Endothelial cell of umbilical vein (primary cell): ENCODE results near the gene ZNF101.

ENCODE experiments used
- EZH2 ChIP-seq: IDR thresholded peaks from 2 replicates; pipeline ENCODE4 v1.6.1; 2012; ENCODE audit warnings: borderline replicate concordance, low read depth, mild to moderate bottlenecking, moderate library complexity, low read length, inconsistent platforms; ENCODE audit not compliant: severe bottlenecking
- FOS ChIP-seq: IDR thresholded peaks from 2 replicates; pipeline ENCODE4 v1.6.1; 2011; ENCODE audit warnings: mild to moderate bottlenecking, low read length, moderate library complexity, borderline replicate concordance; ENCODE audit not compliant: insufficient read depth
- MAX ChIP-seq: IDR thresholded peaks from 2 replicates; pipeline ENCODE4 v1.6.1; 2011; ENCODE audit not compliant: insufficient read depth, insufficient read length
- MYC ChIP-seq: IDR thresholded peaks from one replicate; pipeline ENCODE4 v1.6.1; 2011; ENCODE audit warnings: mild to moderate bottlenecking, low read depth, low read length
- POLR2A ChIP-seq: IDR thresholded peaks from 2 replicates; pipeline ENCODE4 v1.6.1; 2012; ENCODE audit warnings: low read depth, mild to moderate bottlenecking, control low read depth, low read length
- POLR2AphosphoS5 ChIP-seq: IDR thresholded peaks from 2 replicates; pipeline ENCODE4 v1.6.1; 2012; ENCODE audit warnings: low read depth, mild to moderate bottlenecking, control low read depth, low read length, moderate library complexity; ENCODE audit not compliant: insufficient read depth
- TF ChIP-seq, protein P1 (sequence below), 2 donors: IDR thresholded peaks; 1 replicate in 1 of 2; 2 replicates in 1 of 2; pipeline ENCODE4 v1.5.1; 2011; ENCODE audit warnings: low read length in 2 of 2, mild to moderate bottlenecking in 2 of 2, moderate library complexity in 2 of 2, control low read depth in 1 of 2, inconsistent platforms in 1 of 2, low read depth in 1 of 2; ENCODE audit not compliant: insufficient read depth in 1 of 2; ENCODE audit errors: extremely low read depth in 1 of 2

DNA sequence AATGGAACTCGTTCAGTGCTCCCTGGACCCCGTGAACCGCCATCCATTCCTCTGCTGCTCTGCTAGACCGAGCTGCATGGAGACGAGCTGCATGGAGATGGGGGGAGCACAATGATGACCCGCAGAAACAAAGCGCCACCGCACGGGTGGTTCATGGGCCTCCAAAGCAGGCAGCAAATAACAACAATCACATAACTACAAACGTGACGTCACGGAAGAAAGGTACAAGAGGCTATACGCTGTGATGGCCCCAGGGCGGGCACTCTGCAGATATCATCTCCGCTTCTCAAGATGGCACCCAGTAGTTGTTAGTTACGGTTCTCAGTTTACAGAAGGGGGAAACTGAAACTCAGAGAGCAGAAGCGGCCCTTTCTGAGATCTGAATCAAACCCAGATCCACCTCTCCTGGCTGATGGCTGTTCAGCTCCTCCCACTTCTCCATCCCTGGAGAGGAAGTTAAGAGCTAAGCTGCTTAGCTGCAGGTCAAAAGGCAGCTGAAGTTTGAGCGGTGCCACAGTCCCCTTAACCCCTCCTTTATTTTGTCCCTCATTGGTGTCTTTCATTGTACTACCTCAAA lies 6.9 kb upstream of the ZNF101 start:
- TF ChIP-seq, protein P1, sequence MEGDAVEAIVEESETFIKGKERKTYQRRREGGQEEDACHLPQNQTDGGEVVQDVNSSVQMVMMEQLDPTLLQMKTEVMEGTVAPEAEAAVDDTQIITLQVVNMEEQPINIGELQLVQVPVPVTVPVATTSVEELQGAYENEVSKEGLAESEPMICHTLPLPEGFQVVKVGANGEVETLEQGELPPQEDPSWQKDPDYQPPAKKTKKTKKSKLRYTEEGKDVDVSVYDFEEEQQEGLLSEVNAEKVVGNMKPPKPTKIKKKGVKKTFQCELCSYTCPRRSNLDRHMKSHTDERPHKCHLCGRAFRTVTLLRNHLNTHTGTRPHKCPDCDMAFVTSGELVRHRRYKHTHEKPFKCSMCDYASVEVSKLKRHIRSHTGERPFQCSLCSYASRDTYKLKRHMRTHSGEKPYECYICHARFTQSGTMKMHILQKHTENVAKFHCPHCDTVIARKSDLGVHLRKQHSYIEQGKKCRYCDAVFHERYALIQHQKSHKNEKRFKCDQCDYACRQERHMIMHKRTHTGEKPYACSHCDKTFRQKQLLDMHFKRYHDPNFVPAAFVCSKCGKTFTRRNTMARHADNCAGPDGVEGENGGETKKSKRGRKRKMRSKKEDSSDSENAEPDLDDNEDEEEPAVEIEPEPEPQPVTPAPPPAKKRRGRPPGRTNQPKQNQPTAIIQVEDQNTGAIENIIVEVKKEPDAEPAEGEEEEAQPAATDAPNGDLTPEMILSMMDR (IDR thresholded peaks at IDR 0.05; ENCODE audit: extremely low read depth in 1 of 2, insufficient read depth in 1 of 2, low read depth in 1 of 2, low read length in 2 of 2) = no peak
- TF ChIP-seq EZH2 = no peak
- no peak for TF ChIP-seq POLR2A
- no peak for TF ChIP-seq POLR2AphosphoS5
- no peak for TF ChIP-seq MYC
- no peak for TF ChIP-seq MAX
- TF ChIP-seq FOS = no peak
